DMS 273 (cell line): Measurements from ENCODE around the gene CALD1.

ENCODE experiments used
- DNase-seq: peaks from one replicate; lab custom pipeline; 2025; ENCODE audit not compliant: unreplicated experiment; lab: John Stamatoyannopoulos, UW

Gene CALD1

GRCh38 chr7:134916171-134916883 is 136.9 kb downstream of the CALD1 start:
- no peak for DNase-seq

- DNase-seq, result no peak
These were observed 139.8 kb downstream of the CALD1 start for GRCh38 chr7:134919240-134919641.

- no peak for DNase-seq
These were observed 140.8 kb downstream of the CALD1 start for GRCh38 chr7:134920026-134920753.

- DNase-seq, result no peak
These were observed 143.6 kb downstream of the CALD1 start for GRCh38 chr7:134922720-134923704.

DNA sequence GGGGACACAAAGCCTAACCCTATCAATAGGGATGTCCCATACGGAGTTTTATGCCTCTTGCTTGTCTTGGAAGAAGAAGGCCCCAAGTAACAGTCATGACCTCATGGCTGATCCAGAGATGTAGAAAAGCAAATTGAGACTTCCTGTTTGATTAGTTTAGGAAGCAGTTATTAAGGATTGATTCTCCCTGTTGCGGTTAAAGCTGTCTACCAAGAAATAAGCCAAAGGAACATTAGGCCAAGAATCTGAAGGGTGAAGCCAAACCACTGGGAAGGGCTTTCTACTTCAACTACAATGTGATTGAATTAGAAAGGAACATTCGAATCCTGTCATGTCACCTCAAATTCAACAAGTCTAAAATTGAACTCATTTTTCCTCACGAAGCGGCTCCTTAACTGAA is 146.3 kb downstream of the CALD1 start:
- DNase-seq, result no peak

DNA sequence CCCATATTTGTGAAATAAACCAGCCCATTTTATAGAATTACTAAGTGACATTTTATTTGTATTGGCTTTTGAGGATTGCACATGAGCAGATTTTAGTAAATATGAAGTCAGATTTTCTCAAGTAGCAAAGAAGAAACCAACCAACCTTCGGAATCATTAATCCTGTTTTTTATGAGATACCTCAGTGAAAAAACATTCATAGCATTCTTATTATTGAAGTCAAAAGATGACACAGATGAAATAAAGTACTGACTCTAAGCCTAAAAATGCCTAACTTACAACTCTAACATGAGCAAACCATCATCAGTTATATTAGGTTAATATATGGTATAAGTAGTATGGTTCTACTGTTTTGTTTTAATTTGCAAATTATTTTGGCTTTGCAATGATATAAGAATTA is 147.0 kb downstream of the CALD1 start:
- DNase-seq, result no peak

DNA sequence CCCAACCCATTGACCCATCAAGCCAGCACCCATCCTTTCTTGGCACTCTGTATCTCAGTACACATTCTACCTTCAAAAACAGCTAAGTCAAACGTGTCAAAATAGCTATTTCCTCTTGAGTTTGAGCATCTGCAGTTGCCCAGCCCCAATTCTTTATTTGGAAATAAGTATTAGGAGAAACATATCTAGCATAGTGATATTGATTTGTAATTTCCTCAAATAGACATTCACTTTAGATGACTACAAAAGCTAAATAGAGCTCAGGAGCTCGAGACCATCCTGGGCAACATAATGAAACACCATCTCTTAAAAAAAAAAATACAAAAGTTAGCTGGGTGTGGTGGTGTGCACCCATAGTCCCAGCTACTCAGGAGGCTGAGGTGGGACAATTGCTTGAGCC is 147.6 kb downstream of the CALD1 start:
- no peak for DNase-seq

DNA sequence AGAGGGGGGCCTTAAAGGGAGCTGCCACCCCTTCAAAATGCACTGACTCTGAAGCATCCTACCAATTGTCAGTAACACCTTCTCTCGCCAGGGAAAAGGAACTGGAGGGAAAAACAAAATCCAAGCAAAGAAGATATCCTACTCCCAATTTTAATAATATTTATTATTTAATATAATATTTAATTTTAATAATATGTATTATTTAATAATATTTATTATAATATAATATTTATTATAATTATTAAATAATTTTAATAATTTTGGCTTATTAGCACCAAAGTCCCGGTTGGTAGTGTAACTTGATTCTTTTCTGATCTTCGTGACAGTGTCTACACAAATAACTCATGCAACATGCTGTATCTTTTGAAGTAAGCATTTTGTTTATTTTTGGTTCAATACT is 148.3 kb downstream of the CALD1 start:
- DNase-seq, result no peak

GRCh38 chr7:134928554-134928953 is 149.1 kb downstream of the CALD1 start:
- DNase-seq, result no peak

DNA sequence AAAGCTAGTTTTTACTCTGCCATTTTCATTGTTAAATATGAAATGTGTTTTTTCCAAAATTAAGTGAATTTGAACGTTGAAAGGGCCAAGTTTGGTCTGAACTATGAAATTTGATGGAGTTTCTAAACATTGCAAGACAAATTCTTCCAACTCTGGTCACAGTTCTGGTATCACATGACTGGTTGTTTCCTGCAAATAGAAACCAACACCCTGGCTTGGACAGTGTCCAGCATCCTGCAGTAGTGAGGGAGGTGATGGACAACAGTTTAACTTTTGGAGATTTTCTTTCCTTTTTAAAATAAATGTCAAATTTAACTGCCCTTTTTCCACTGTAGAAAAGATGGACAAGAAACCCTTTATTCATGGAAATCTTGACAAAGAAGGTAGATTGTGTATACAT is 152.1 kb downstream of the CALD1 start:
- DNase-seq, result no peak

DNA sequence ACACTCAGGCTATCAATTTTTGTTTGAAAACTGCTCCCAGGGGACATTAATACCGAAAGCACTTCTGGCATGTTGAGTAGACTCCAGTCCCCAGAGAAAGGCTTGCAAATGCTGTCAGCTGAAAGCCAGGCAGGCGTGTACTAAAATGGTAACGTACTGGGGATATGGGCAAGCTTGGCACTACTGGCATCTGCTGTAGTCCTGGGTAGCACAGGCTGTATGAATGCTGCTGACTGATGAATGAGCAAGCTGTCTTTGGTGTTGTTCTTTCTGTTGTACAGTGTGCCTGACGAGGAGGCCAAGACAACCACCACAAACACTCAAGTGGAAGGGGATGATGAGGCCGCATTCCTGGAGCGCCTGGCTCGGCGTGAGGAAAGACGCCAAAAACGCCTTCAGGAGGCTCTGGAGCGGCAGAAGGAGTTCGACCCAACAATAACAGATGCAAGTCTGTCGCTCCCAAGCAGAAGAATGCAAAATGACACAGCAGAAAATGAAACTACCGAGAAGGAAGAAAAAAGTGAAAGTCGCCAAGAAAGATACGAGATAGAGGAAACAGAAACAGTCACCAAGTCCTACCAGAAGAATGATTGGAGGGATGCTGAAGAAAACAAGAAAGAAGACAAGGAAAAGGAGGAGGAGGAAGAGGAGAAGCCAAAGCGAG is 153.4 kb downstream of the CALD1 start:
- no peak for DNase-seq

DNA sequence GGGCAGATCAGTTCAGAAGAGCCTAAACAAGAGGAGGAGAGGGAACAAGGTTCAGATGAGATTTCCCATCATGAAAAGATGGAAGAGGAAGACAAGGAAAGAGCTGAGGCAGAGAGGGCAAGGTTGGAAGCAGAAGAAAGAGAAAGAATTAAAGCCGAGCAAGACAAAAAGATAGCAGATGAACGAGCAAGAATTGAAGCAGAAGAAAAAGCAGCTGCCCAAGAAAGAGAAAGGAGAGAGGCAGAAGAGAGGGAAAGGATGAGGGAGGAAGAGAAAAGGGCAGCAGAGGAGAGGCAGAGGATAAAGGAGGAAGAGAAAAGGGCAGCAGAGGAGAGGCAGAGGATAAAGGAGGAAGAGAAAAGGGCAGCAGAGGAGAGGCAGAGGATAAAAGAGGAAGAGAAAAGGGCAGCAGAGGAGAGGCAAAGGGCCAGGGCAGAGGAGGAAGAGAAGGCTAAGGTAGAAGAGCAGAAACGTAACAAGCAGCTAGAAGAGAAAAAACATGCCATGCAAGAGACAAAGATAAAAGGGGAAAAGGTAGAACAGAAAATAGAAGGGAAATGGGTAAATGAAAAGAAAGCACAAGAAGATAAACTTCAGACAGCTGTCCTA is 154.1 kb downstream of the CALD1 start:
- no peak for DNase-seq

DNA sequence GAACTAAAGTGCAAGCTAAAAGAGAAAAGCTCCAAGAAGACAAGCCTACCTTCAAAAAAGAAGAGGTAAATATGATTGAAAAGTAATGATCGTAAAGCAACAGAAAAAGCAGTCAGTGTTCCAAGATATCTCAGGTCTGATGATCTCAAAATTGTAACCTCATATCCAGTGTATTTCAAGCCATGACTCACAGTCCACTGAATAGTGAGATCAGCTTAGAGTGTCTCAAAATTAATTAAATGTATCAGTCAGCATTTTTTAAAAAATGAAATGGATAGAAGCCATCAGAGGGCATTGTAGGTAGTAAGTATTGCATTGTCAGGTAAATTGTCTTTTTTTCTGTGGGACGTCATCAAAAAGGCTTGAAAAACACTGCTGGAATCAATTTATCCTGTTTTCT is 156.3 kb downstream of the CALD1 start:
- DNase-seq, result no peak

DNA sequence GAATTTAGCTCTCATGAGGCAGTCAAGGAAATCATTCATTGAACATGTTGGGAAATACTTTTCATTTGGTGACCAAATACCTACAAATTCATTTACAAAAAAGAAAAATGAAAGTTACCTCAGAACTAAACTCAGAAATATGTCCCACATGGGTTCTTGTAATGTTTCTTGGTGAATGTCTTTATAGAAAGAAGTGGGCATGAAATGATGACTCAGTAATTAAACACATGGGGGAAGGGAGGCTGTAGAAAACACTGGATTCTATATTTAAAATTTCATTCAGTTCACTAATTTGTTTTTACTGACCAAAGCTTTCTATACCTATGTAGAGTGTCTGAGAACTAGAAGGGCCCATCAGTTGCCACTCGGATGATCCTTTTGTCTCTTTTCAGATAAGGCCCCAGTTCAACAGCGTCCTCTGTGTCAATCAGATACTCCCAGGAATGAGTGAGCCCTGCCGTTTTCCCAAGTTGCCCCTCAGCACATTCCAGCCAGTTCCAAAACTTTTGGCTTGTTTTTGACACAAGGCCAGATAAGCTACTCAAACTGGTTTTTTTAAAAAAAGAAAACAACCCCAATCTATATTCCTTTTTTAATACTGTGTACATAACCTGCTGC is 157.6 kb downstream of the CALD1 start:
- DNase-seq, result no peak

DNA sequence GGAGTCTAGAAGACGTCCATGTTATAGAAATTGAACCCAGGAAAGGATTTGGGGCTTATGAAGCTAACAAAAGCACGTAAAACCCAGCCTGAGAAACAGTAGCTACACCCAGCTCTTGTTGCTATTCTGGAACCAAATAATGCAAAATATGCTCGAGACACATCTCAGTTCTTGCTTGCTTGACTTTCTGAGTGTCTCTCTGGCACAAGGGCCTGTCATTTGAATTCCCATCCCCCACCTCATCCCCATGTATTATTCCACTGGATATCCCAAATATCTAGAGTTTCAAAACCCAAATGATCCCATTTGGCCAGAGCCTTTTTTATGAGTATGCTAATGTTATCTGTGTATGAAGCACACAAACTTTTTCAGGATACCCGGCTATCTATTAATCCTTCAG is 158.7 kb downstream of the CALD1 start:
- DNase-seq, result no peak

- DNase-seq, result no peak
These were observed 159.7 kb downstream of the CALD1 start for GRCh38 chr7:134939136-134939535.

- no peak for DNase-seq
These were observed 161.3 kb downstream of the CALD1 start for GRCh38 chr7:134940729-134941128.

DNA sequence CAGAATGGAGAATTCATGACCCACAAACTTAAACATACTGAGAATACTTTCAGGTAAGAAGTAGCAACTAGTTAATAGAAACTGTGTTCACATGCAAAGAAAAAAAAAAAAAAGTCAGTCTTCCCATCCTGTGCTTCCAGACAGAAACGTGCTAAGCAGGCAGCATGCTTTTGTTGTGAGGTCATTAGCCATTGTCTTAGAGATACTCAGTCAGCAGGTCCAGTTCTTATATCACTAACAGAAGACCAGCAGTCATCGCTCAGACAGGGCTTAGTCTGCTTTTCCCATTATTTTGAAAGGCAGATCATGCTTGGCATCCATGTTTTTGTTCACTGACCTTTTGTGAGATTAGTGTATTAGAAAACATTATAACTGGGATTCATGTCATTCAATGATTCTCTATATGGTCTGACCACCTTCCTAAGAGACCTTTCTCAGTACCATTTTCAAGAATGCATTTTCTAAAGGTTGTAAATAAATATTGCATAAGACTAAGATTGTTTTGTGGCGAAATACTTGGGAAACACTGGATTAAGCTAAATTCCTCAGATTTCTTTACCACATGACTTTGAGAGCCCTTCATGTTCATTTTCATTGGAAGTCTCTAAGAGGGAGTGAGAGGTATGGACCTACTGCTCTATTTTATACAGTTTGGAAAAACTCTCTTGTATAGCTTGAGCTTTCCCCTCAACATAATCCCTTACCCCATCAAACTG is 161.9 kb downstream of the CALD1 start:
- DNase-seq, result no peak

DNA sequence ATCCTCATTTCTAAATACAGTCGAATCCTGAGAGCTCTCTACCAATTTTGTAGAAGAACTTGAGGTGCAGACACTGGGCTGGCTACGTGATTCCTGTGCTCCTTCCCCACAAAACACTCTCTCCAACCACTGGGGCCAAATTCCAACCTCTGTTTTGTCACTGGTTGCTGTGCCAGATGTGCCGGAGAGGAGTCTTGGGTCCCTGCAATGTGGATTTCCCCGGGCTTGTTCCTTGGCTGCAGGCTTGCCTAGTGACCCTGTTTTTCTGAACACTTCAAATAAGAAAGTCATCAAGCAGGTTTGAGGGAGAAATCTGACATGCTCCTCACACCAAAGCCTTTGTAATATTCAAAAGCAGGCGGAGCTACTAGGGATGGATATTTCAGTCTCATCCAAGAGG is 162.5 kb downstream of the CALD1 start:
- DNase-seq, result no peak
